ENCODE data around the gene BTN3A1. TPM values are rescaled to one million over a fixed set of nuclear protein-coding genes. Genes with fewer than 3 reads are reported as not detected.

The BTN3A1 gene
- total and polyA plus RNA-seq, 2 donors (not counting 1 experiment from before 2014, with no cell fraction given) = 31.6 to 42.9 TPM

GRCh38 chr6:26436018-26436417 lies 33.9 kb downstream of the BTN3A1 start:
- H3K4me1 ChIP-seq (ENCODE audit: control insufficient read depth, extremely low read depth, insufficient read depth, low read length) = peaks cover 2% of the 10 kb centered on the region
- no peak overlapping the region for H3K4me3 ChIP-seq (replicated peaks in 1 of 4; ENCODE audit: control extremely low read depth in 1 of 4, insufficient read depth in 1 of 4, low read depth in 3 of 4, low read length in 4 of 4)
- H4K20me1 ChIP-seq (ENCODE audit: control insufficient read depth, extremely low read depth, insufficient read depth, low read length) = no peaks in the 10 kb centered on the region
- H3K9me3 ChIP-seq (ENCODE audit: control insufficient read depth, insufficient read depth, low read depth, low read length) = no peaks in the 10 kb centered on the region
- H3K9ac ChIP-seq (ENCODE audit: insufficient read depth, low read length) = no peak overlapping the region
- no peak overlapping the region for H3K27ac ChIP-seq (ENCODE audit: insufficient read depth, low read length)
- H3K36me3 ChIP-seq (ENCODE audit: control insufficient read depth, insufficient read depth, low read length) = peaks cover 3% of the 10 kb centered on the region
- no peak overlapping the region for H2AFZ ChIP-seq (ENCODE audit: low read length)
- H3K4me2 ChIP-seq (ENCODE audit: extremely low read depth, insufficient read depth, low read length) = no peak overlapping the region
- H3K79me2 ChIP-seq (ENCODE audit: control insufficient read depth, insufficient read depth, low read length) = no peaks in the 10 kb centered on the region
- TF ChIP-seq CTCF (conservative IDR thresholded peaks at IDR 0.05 in 1 of 2, IDR thresholded peaks at IDR 0.05 in 1 of 2; ENCODE audit: low read depth in 1 of 2, low read length in 2 of 2) (no peak), EZH2 (IDR thresholded peaks at IDR 0.05; ENCODE audit: low read length, missing control alignments) (no peak)
- H3K27me3 ChIP-seq (ENCODE audit: control insufficient read depth, insufficient read depth, low read length) = no peaks in the 10 kb centered on the region
- DNase-seq (ENCODE audit: low read depth in 2 of 2) = no peak

- H3K4me1 ChIP-seq (ENCODE audit: control insufficient read depth, extremely low read depth, insufficient read depth, low read length) = no peaks in the 10 kb centered on the region
- no peak overlapping the region for H3K4me2 ChIP-seq (ENCODE audit: extremely low read depth, insufficient read depth, low read length)
- H3K9ac ChIP-seq (ENCODE audit: insufficient read depth, low read length) = no peak overlapping the region
- H3K9me3 ChIP-seq (ENCODE audit: control insufficient read depth, insufficient read depth, low read depth, low read length) = no peaks in the 10 kb centered on the region
- no peaks in the 10 kb centered on the region for H3K36me3 ChIP-seq (ENCODE audit: control insufficient read depth, insufficient read depth, low read length)
- no peak overlapping the region for H3K27ac ChIP-seq (ENCODE audit: insufficient read depth, low read length)
- no peak overlapping the region for H3K4me3 ChIP-seq (replicated peaks in 1 of 4; ENCODE audit: control extremely low read depth in 1 of 4, insufficient read depth in 1 of 4, low read depth in 3 of 4, low read length in 4 of 4)
- H2AFZ ChIP-seq (ENCODE audit: low read length) = no peak overlapping the region
- TF ChIP-seq EZH2 (IDR thresholded peaks at IDR 0.05; ENCODE audit: low read length, missing control alignments) (no peak), CTCF (conservative IDR thresholded peaks at IDR 0.05 in 1 of 2, IDR thresholded peaks at IDR 0.05 in 1 of 2; ENCODE audit: low read depth in 1 of 2, low read length in 2 of 2) (no peak)
- no peaks in the 10 kb centered on the region for H4K20me1 ChIP-seq (ENCODE audit: control insufficient read depth, extremely low read depth, insufficient read depth, low read length)
- DNase-seq (ENCODE audit: low read depth in 2 of 2) = no peak
- no peaks in the 10 kb centered on the region for H3K27me3 ChIP-seq (ENCODE audit: control insufficient read depth, insufficient read depth, low read length)
- H3K79me2 ChIP-seq (ENCODE audit: control insufficient read depth, insufficient read depth, low read length) = no peaks in the 10 kb centered on the region
Measured at GRCh38 chr6:26437550-26437949, 35.5 kb downstream of the BTN3A1 start.

GRCh38 chr6:26438000-26438399 lies 35.9 kb downstream of the BTN3A1 start:
- H3K9ac ChIP-seq (ENCODE audit: insufficient read depth, low read length) = no peak overlapping the region
- H2AFZ ChIP-seq (ENCODE audit: low read length) = no peak overlapping the region
- H3K79me2 ChIP-seq (ENCODE audit: control insufficient read depth, insufficient read depth, low read length) = no peaks in the 10 kb centered on the region
- H3K4me3 ChIP-seq (replicated peaks in 1 of 4; ENCODE audit: control extremely low read depth in 1 of 4, insufficient read depth in 1 of 4, low read depth in 3 of 4, low read length in 4 of 4) = no peak overlapping the region
- no peak overlapping the region for H3K4me2 ChIP-seq (ENCODE audit: extremely low read depth, insufficient read depth, low read length)
- H3K27ac ChIP-seq (ENCODE audit: insufficient read depth, low read length) = no peak overlapping the region
- no peaks in the 10 kb centered on the region for H3K4me1 ChIP-seq (ENCODE audit: control insufficient read depth, extremely low read depth, insufficient read depth, low read length)
- H3K9me3 ChIP-seq (ENCODE audit: control insufficient read depth, insufficient read depth, low read depth, low read length) = no peaks in the 10 kb centered on the region
- no peaks in the 10 kb centered on the region for H4K20me1 ChIP-seq (ENCODE audit: control insufficient read depth, extremely low read depth, insufficient read depth, low read length)
- no peaks in the 10 kb centered on the region for H3K36me3 ChIP-seq (ENCODE audit: control insufficient read depth, insufficient read depth, low read length)
- TF ChIP-seq CTCF (conservative IDR thresholded peaks at IDR 0.05 in 1 of 2, IDR thresholded peaks at IDR 0.05 in 1 of 2; ENCODE audit: low read depth in 1 of 2, low read length in 2 of 2) (no peak), EZH2 (IDR thresholded peaks at IDR 0.05; ENCODE audit: low read length, missing control alignments) (no peak)
- no peaks in the 10 kb centered on the region for H3K27me3 ChIP-seq (ENCODE audit: control insufficient read depth, insufficient read depth, low read length)
- DNase-seq (ENCODE audit: low read depth in 2 of 2) = no peak

All from fibroblast of lung (primary cell).